Epidermal melanocyte (primary cell): Measurements from ENCODE around the gene TRAPPC1.

Source experiments
- DNase-seq: peaks from one replicate; pipeline ENCODE4 v3.0.0; 2011; ENCODE audit warnings: low spot score; ENCODE audit not compliant: insufficient read length

TRAPPC1 gene

GRCh38 chr17:7881276-7882054 lies 50.3 kb downstream of the TRAPPC1 start:
- DNase-seq: no peak
